CD4-positive, alpha-beta memory T cell (primary cell): ENCODE results near the gene GALNT12. TPM values are rescaled to one million over a fixed set of nuclear protein-coding genes. Genes with fewer than 3 reads are reported as not detected.

Experiments used
- CTCF ChIA-PET: fragments of 350-600 bp; sonication (Branson Sonifier 250); formaldehyde crosslinking; loops from one replicate; lab custom pipeline; 2021; ENCODE audit warnings: inconsistent platforms; ENCODE audit not compliant: partially characterized antibody; lab: Charles Lee
- POLR2A ChIA-PET: fragments of 350-600 bp; sonication (Branson Sonifier 250); formaldehyde crosslinking; loops from one replicate; lab custom pipeline; 2021; ENCODE audit not compliant: partially characterized antibody; lab: Charles Lee
- DNase-seq, 5 donors: peaks; one replicate each; pipeline versions ENCODE4 v3.0.0 to v3.0.0-alpha.2; 2020 to 2022; ENCODE audit warnings: mixed read lengths in 1 of 5
- H3K27ac ChIP-seq: one replicate; pipeline ENCODE4 v1.7.0; 2013; ENCODE audit warnings: low read depth, low read length
- H3K27me3 ChIP-seq: 2 replicates; pipeline ENCODE4 v1.7.0; 2013; ENCODE audit warnings: mild to moderate bottlenecking, low read length, moderate library complexity; ENCODE audit not compliant: insufficient read depth
- H3K36me3 ChIP-seq: 2 replicates; pipeline ENCODE4 v1.7.0; 2013; ENCODE audit warnings: mild to moderate bottlenecking, low read length, moderate library complexity; ENCODE audit not compliant: insufficient read depth
- H3K4me1 ChIP-seq: 2 replicates; pipeline ENCODE4 v1.7.0; 2013; ENCODE audit warnings: mild to moderate bottlenecking, low read length, moderate library complexity; ENCODE audit not compliant: insufficient read depth
- H3K4me3 ChIP-seq, 2 donors: one replicate each; pipeline ENCODE4 v1.7.0; 2013; ENCODE audit warnings: low read length in 2 of 2, mild to moderate bottlenecking in 1 of 2
- H3K9me3 ChIP-seq, 2 donors: one replicate each; pipeline ENCODE4 v1.7.0; 2013; ENCODE audit warnings: low read length in 2 of 2, control low read depth in 1 of 2; ENCODE audit not compliant: control insufficient read depth in 1 of 2
- H3K27ac Mint-ChIP-seq, 7 donors: one replicate each; pipeline ENCODE4 v1.8.0; 2020 to 2021; ENCODE audit warnings: mixed read lengths in 7 of 7, mild to moderate bottlenecking in 6 of 7, inconsistent platforms in 3 of 7, moderate library complexity in 3 of 7
- H3K27me3 Mint-ChIP-seq, 2 donors: one replicate each; pipeline ENCODE4 v1.8.0; 2020 to 2021; ENCODE audit warnings: mixed read lengths in 2 of 2
- H3K36me3 Mint-ChIP-seq, 2 donors: one replicate each; pipeline ENCODE4 v1.8.0; 2020 to 2021; ENCODE audit warnings: mixed read lengths in 2 of 2, inconsistent platforms in 1 of 2, mild to moderate bottlenecking in 1 of 2
- H3K4me1 Mint-ChIP-seq, 4 donors: one replicate each; pipeline ENCODE4 v1.8.0; 2020 to 2021; ENCODE audit warnings: mixed read lengths in 4 of 4, mild to moderate bottlenecking in 1 of 4
- H3K4me3 Mint-ChIP-seq, 8 donors: one replicate each; pipeline ENCODE4 v1.8.0; 2020 to 2021; ENCODE audit warnings: mixed read lengths in 8 of 8, mild to moderate bottlenecking in 7 of 8, moderate library complexity in 6 of 8, inconsistent platforms in 3 of 8
- H3K9me3 Mint-ChIP-seq, 8 donors: one replicate each; pipeline ENCODE4 v1.8.0; 2020 to 2021; ENCODE audit warnings: mixed read lengths in 8 of 8, mild to moderate bottlenecking in 5 of 8, inconsistent platforms in 3 of 8, moderate library complexity in 1 of 8
- intact Hi-C: fragments of 100-400 bp; cut with micrococcal nuclease; formaldehyde crosslinking; loops from one replicate; pipeline ENCODE4 v1.15.1; 2023
- polyA plus RNA-seq, 2 donors: library from polyadenylated mRNA; unstranded; fragments of 300-500 nt; fragmentation: Illumina TruSeq; gene quantifications; one replicate each; pipeline ENCODE4 v1.2.3, GENCODE V29; 2021
- total RNA-seq, 2 experiments: library from RNA; stranded (reverse); gene quantifications; one replicate each; pipeline ENCODE4 v1.2.3, GENCODE V29; 2021

The GALNT12 gene
- total and polyA plus RNA-seq, 4 experiments from 2014 or later: 3.1 to 13.8 (median 8.6) TPM

DNA sequence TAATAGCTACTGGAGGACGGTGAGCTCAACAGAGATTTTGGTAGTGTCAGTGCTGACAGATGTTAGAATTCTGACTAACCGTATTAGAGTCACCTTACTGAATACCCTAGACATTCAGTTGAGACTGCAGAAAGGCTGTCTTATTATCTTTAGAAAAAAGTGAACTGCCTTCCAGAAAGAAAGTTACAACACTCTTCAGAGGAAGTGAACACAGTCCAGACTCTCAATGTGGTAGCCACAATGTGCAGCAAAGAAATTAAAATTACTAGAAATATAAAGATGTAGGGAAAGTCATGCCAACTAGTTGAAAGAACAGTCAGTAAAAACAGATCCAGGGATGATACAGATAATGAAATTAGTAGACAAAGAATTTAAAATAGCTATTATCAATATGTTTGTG, 89.2 kb downstream of the GALNT12 start:
- peaks cover 0 to 5% (median 2%) of the 10 kb centered on the region in 4 donors for H3K4me1 Mint-ChIP-seq
- H3K27me3 ChIP-seq: no peaks in the 10 kb centered on the region
- H3K27ac Mint-ChIP-seq: no peak overlapping the region
- ChIA-PET CTCF (interaction anchor here (0.9 kb wide), 1 partner anchor 12 kb away, joined by 3 read pairs; no protein-coding TSS in a partner anchor), POLR2A (no interaction called here)
- intact Hi-C loops: no loop called here
- H3K27ac ChIP-seq: no peak overlapping the region
- H3K36me3 Mint-ChIP-seq: peaks cover 0 to 3% of the 10 kb centered on the region in 2 donors
- no peaks in the 10 kb centered on the region for H3K9me3 ChIP-seq
- peaks cover 4 to 24% of the 10 kb centered on the region in 2 donors for H3K27me3 Mint-ChIP-seq
- H3K4me3 ChIP-seq: no peak overlapping the region
- no peaks in the 10 kb centered on the region for H3K4me1 ChIP-seq
- no peak overlapping the region for H3K4me3 Mint-ChIP-seq
- no peak for DNase-seq
- peaks cover 0 to 11% (median 5%) of the 10 kb centered on the region in 8 donors for H3K9me3 Mint-ChIP-seq
- H3K36me3 ChIP-seq: no peaks in the 10 kb centered on the region

DNA sequence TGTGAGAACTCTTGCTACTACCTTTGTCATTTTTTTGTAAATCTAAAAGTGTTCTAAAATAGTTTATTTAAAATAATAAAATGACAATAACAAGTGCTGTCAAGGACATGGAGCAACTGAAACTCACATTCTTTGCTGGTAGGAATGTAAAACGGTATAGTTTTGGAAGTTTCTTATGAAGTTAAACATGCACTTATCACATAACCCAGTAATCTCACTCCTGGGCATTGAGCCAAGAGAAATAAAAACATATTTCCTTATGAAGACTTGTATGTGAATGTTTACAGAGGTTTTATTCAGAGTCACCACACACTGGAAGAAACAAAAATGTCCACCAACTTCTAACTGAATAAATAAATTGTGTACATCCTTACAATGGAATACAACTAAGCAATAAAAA, 90.3 kb downstream of the GALNT12 start:
- no peaks in the 10 kb centered on the region for H3K36me3 ChIP-seq
- intact Hi-C loops: no loop called here
- H3K27me3 Mint-ChIP-seq: peaks cover 4 to 27% of the 10 kb centered on the region in 2 donors
- H3K4me3 ChIP-seq: no peak overlapping the region
- H3K27ac Mint-ChIP-seq: no peak overlapping the region
- no peaks in the 10 kb centered on the region for H3K4me1 ChIP-seq
- H3K9me3 ChIP-seq: no peaks in the 10 kb centered on the region
- peaks cover 0 to 5% (median 2%) of the 10 kb centered on the region in 4 donors for H3K4me1 Mint-ChIP-seq
- DNase-seq: no peak
- CTCF ChIA-PET: no interaction called here
- POLR2A ChIA-PET: no interaction called here
- peaks cover 0 to 3% of the 10 kb centered on the region in 2 donors for H3K36me3 Mint-ChIP-seq
- H3K27me3 ChIP-seq: no peaks in the 10 kb centered on the region
- no peak overlapping the region for H3K27ac ChIP-seq
- peaks cover 0 to 11% (median 5%) of the 10 kb centered on the region in 8 donors for H3K9me3 Mint-ChIP-seq
- H3K4me3 Mint-ChIP-seq: no peak overlapping the region

DNA sequence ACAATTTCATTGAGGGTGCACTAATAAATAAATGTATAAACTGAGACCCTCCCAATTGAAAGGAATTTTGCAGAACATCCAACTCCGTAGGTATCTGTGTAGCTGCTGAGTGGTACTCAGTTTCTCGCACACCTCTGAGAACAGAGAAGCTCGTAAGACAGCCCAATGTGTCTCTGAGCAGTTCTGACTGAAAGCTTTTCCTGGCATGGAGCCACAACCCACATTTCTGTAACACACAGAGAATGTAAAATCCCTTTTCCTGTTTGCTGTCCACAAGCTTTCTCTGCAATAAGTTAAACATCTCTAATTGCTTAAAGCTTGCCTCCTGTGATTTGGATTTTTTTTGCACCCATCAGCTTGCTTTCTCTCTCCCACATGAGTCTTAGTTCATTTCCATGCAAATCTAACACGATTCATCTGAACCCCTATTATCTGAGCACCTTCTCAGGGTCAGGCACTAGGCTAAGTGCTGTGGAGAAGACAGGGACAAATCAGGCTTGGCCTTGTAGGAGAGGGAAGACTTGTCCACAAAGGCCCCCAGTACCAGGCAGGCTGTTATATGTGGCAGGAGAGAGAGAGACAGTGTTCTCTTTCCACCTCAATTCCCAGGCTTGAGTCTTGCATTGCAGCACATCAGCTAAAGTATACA, 92.1 kb downstream of the GALNT12 start:
- H3K4me3 Mint-ChIP-seq: no peak overlapping the region
- H3K36me3 Mint-ChIP-seq: peaks cover 0 to 3% of the 10 kb centered on the region in 2 donors
- ChIA-PET CTCF (interaction anchor here (1.0 kb wide), 1 partner anchor 11 kb away, joined by 3 read pairs; no protein-coding TSS in a partner anchor), POLR2A (no interaction called here)
- H3K4me3 ChIP-seq: no peak overlapping the region
- intact Hi-C loops: no loop called here
- no peaks in the 10 kb centered on the region for H3K36me3 ChIP-seq
- no peak overlapping the region for H3K27ac ChIP-seq
- peaks cover 0 to 11% (median 5%) of the 10 kb centered on the region in 8 donors for H3K9me3 Mint-ChIP-seq
- no peaks in the 10 kb centered on the region for H3K27me3 ChIP-seq
- no peak overlapping the region for H3K27ac Mint-ChIP-seq
- H3K9me3 ChIP-seq: no peaks in the 10 kb centered on the region
- DNase-seq: no peak
- peaks cover 6 to 26% of the 10 kb centered on the region in 2 donors for H3K27me3 Mint-ChIP-seq
- no peaks in the 10 kb centered on the region for H3K4me1 ChIP-seq
- H3K4me1 Mint-ChIP-seq: peaks cover 0 to 5% (median 3%) of the 10 kb centered on the region in 4 donors

Other genes starting within 250 kb of the GALNT12 start
- gene GABBR2, start 98.7 kb upstream of the GALNT12 start, total RNA-seq: not detected
- gene GABBR2, start 98.7 kb upstream of the GALNT12 start, polyA plus RNA-seq: not detected
- gene ANKS6, start 11.1 kb upstream of the GALNT12 start, total RNA-seq: 10 to 100 TPM; 10.1 to 12.2 TPM
- gene ANKS6, start 11.1 kb upstream of the GALNT12 start, polyA plus RNA-seq: 1 to 10 TPM; 2.5 to 9.2 TPM
- not detected for gene COL15A1, start 136.2 kb downstream of the GALNT12 start, total RNA-seq
- gene COL15A1, start 136.2 kb downstream of the GALNT12 start, polyA plus RNA-seq: not detected